Muscle layer of colon (tissue), 2 donors: ENCODE results near the gene TC2N.
"Not testable (repeated sequence)": the region's sequence is repeated elsewhere in the genome, so short reads cannot be mapped to it uniquely, and the experiment has no call there.

Experiments
- H3K27ac ChIP-seq: one replicate; pipeline ENCODE4 v1.7.0; 2013; ENCODE audit warnings: low read depth, mild to moderate bottlenecking, low read length, moderate library complexity
- H3K27me3 ChIP-seq, 2 donors: one replicate each; pipeline ENCODE4 v1.7.0; 2013; ENCODE audit warnings: low read length in 2 of 2, mild to moderate bottlenecking in 2 of 2; ENCODE audit not compliant: insufficient read depth in 2 of 2, control insufficient read depth in 1 of 2
- H3K36me3 ChIP-seq: one replicate; pipeline ENCODE4 v1.7.0; 2013; ENCODE audit warnings: mild to moderate bottlenecking, low read length; ENCODE audit not compliant: insufficient read depth
- H3K4me1 ChIP-seq: one replicate; pipeline ENCODE4 v1.7.0; 2013; ENCODE audit warnings: mild to moderate bottlenecking, low read length; ENCODE audit not compliant: insufficient read depth
- H3K4me3 ChIP-seq, 2 donors: one replicate each; pipeline ENCODE4 v1.7.0; 2013; ENCODE audit warnings: low read length in 2 of 2, low read depth in 1 of 2, mild to moderate bottlenecking in 1 of 2, moderate library complexity in 1 of 2
- H3K9ac ChIP-seq: one replicate; pipeline ENCODE4 v1.7.0; 2013; ENCODE audit warnings: low read length
- H3K9me3 ChIP-seq: one replicate; pipeline ENCODE4 v1.7.0; 2013; ENCODE audit warnings: mild to moderate bottlenecking, low read length
- donor health status: abdominal sarcoma.
- donor health status: Adenocarcinoma of cecum.

TC2N gene

DNA sequence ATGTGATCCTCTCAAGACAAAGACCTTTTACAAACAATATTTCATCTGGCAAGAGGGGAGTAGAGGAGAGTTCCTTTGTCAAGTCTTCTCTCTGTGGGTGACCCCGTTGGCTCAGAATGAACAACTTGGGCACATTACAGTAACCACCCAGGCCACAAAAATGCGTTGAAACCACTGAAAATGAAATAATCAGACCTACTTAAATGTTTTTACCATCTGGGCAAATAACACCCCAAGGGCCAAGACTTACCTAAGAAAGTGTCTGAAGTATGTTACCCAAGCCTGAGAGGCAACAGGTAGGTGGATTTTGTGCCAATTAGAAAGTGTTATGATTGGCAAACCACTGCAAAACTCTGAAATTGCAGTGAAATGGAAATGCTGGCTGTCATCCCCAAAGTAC lies 1.3 kb downstream of the TC2N start:
- Histone ChIP-seq H3K36me3 (peaks cover 6% of the 10 kb centered on the region), H3K9ac (no peak overlapping the region), H3K27me3 (no peaks in the 10 kb centered on the region), H3K9me3 (no peaks in the 10 kb centered on the region), H3K4me3 (no peak overlapping the region), H3K4me1 (no peaks in the 10 kb centered on the region), H3K27ac (no peak overlapping the region)

DNA sequence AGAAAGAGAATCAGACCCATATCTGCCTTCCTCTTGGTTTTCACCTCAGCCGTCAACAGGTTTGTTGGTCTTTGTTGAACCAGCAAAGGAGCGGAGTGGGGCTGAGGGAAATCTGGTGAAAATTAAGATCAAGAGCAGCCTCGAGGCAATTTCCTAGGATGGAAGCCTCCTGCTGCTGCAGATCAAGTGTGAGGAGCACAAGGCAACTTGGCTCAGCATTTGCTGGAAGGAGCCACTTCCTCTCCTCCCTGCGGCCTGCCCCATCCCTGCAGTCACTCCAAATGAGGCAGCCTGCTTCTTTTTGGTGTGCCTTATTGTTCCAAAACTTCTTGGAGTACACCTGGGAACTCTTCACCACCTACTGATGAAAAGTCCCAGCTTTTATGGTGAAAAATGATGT lies 4.9 kb downstream of the TC2N start:
- H3K9ac ChIP-seq = no peak overlapping the region
- no peaks in the 10 kb centered on the region for H3K4me1 ChIP-seq
- H3K27me3 ChIP-seq = no peaks in the 10 kb centered on the region
- H3K4me3 ChIP-seq = no peak overlapping the region
- no peak overlapping the region for H3K27ac ChIP-seq
- no peaks in the 10 kb centered on the region for H3K9me3 ChIP-seq
- no peaks in the 10 kb centered on the region for H3K36me3 ChIP-seq

DNA sequence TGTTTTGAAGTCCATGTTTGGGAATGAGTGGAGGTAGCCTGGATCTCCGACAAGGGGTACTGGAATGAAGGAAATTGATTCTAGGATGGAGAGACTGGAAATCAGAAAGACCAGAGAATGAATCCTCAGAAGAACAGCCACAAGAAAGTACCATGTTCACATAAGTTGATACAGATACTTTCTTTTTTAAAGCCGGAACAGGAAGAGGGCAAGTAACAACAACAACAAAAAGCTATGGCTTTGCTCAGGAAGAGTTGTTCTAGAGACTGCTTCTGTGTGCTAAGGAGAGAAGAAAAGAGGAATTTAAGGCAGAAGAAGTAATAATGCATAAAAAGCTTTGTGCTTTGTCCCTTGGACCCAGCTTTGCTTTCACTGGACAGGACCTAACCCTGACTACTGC lies 6.2 kb downstream of the TC2N start:
- H3K27ac ChIP-seq = no peak overlapping the region
- no peak overlapping the region for H3K4me3 ChIP-seq
- H3K36me3 ChIP-seq = no peaks in the 10 kb centered on the region
- H3K4me1 ChIP-seq = no peaks in the 10 kb centered on the region
- H3K9me3 ChIP-seq = no peaks in the 10 kb centered on the region
- H3K27me3 ChIP-seq = no peaks in the 10 kb centered on the region
- no peak overlapping the region for H3K9ac ChIP-seq

- Histone ChIP-seq H3K36me3 (no peaks in the 10 kb centered on the region), H3K9me3 (no peaks in the 10 kb centered on the region), H3K4me3 (no peak overlapping the region), H3K4me1 (no peaks in the 10 kb centered on the region), H3K27me3 (no peaks in the 10 kb centered on the region), H3K27ac (no peak overlapping the region), H3K9ac (no peak overlapping the region)
Observed at GRCh38 chr14:91860238-91860637, 7.1 kb downstream of the TC2N start.

- Histone ChIP-seq H3K9ac (no peak overlapping the region), H3K9me3 (no peaks in the 10 kb centered on the region), H3K27ac (no peak overlapping the region), H3K27me3 (no peaks in the 10 kb centered on the region), H3K36me3 (no peaks in the 10 kb centered on the region), H3K4me3 (no peak overlapping the region), H3K4me1 (peaks cover 3% of the 10 kb centered on the region)
Observed at GRCh38 chr14:91858536-91859275, 8.6 kb downstream of the TC2N start.

- Histone ChIP-seq H3K27ac (no peak overlapping the region), H3K9me3 (no peaks in the 10 kb centered on the region), H3K9ac (no peak overlapping the region), H3K36me3 (no peaks in the 10 kb centered on the region), H3K4me1 (peaks cover 11% of the 10 kb centered on the region), H3K27me3 (no peaks in the 10 kb centered on the region), H3K4me3 (no peak overlapping the region)
Observed at GRCh38 chr14:91857614-91858013, 9.7 kb downstream of the TC2N start.

DNA sequence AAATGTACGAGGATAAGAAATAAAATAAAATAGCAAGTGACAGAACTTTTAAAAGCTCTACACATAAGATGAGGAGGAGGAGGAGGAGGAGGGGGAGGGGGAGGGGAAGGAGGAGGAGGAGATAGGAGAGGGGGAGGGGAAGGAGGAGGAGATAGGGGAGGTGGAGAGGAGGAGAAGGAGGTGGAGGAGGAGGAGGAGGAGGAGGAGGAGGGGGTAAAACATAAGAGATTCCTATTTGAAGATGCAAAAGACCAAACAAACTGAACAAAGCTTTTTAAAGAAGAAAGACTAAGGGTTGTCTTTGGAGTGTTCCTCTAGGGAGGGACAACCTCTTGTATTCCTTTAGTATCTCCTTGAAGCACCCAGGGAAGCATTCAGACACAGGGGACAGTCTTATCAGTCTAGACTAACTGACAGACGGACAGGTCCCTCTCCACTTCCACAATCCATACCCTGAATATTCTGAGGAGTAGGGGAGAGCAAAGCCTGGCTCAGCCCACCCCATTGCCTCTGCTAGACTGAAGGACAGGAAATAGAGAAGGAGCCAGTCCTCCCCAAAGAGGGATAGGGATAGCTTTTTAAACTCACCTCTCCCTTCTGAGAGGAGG lies 12.9 kb downstream of the TC2N start:
- Histone ChIP-seq H3K9ac (no peak overlapping the region), H3K4me3 (no peak overlapping the region), H3K4me1 (peaks cover 11% of the 10 kb centered on the region), H3K27me3 (no peaks in the 10 kb centered on the region), H3K27ac (no peak overlapping the region), H3K36me3 (no peaks in the 10 kb centered on the region), H3K9me3 (no peaks in the 10 kb centered on the region)

- Histone ChIP-seq H3K27ac (no peak overlapping the region), H3K4me1 (peaks cover 11% of the 10 kb centered on the region), H3K36me3 (no peaks in the 10 kb centered on the region), H3K27me3 (no peaks in the 10 kb centered on the region), H3K9me3 (no peaks in the 10 kb centered on the region), H3K4me3 (no peak overlapping the region), H3K9ac (no peak overlapping the region)
Observed at GRCh38 chr14:91851563-91851962, 15.8 kb downstream of the TC2N start.

DNA sequence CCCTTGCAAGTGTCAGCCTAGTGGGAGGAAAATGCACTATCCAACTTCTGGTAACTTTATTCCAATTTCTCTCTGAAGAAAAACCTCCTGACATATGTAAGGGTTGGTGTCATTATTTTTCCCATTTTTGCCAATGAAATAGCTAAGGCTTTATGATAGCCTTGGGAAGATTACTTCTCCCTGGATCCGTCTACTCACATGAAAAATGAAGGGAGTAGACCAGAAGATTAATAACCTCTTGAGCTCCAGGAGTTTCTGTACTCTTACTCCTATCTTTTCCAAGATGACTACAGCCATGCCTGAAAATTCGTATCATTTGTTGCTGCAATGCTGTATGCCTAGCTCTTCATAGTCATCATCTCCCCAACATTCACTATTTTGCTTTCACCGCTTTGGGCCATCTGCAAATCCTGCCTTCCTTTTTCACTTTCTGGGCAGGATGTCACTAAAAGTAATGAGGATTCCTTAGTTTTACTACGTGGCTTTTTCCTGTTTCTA lies 18.8 kb downstream of the TC2N start:
- Histone ChIP-seq H3K9ac (no peak overlapping the region), H3K36me3 (no peaks in the 10 kb centered on the region), H3K4me3 (no peak overlapping the region), H3K4me1 (peaks cover 6% of the 10 kb centered on the region), H3K9me3 (no peaks in the 10 kb centered on the region), H3K27me3 (no peaks in the 10 kb centered on the region), H3K27ac (no peak overlapping the region)

DNA sequence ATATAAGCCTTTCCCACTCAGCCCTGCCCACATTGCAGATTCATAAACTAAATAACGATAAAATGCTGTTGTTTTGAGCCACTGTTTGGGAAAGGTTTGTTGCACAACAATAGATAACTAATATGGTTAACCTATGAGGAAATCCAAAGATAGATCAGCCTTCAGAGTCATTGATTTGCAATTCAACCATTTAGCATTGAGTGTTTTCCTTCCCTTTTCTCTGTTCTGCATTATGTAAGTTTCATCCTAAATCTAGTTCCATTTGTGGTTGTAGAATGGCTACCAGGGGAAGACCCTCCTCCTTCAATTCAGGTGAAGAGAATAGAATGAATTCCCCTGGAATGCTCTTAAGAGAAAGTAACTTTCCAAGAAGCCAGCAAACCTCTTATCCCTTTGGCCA lies 19.6 kb downstream of the TC2N start:
- Histone ChIP-seq H3K9me3 (no peaks in the 10 kb centered on the region), H3K4me1 (no peaks in the 10 kb centered on the region), H3K9ac (no peak overlapping the region), H3K4me3 (no peak overlapping the region), H3K27ac (no peak overlapping the region), H3K36me3 (no peaks in the 10 kb centered on the region), H3K27me3 (no peaks in the 10 kb centered on the region)

GRCh38 chr14:91845652-91846051 lies 21.7 kb downstream of the TC2N start:
- H3K36me3 ChIP-seq = no peaks in the 10 kb centered on the region
- no peaks in the 10 kb centered on the region for H3K27me3 ChIP-seq
- H3K9me3 ChIP-seq = no peaks in the 10 kb centered on the region
- H3K4me3 ChIP-seq = no peak overlapping the region
- no peak overlapping the region for H3K27ac ChIP-seq
- no peak overlapping the region for H3K9ac ChIP-seq
- no peaks in the 10 kb centered on the region for H3K4me1 ChIP-seq

DNA sequence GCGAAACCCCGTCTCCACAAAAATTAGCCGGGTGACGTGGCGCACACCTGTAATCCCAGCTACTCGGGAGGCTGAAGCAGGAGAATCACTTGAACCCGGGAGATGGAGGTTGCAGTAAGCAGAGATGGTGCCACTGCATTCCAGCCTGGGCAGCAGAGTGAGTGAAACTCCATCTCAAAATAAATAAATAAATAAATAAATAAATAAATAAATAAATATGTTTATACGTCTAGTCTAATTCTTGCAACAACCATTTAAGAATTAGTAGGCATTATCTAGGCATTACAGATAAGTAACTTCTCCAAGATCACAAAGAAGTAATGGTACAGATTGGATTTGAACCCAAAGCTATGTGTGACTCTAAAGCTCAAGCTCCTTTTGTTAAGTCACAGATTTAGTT lies 22.3 kb downstream of the TC2N start:
- H3K36me3 ChIP-seq, H3K4me3 ChIP-seq, H3K9me3 ChIP-seq, H3K27ac ChIP-seq, H3K4me1 ChIP-seq, H3K9ac ChIP-seq, H3K27me3 ChIP-seq: not testable (repeated sequence)
